GM04504 (cell line): ENCODE results near the gene EFNB1.

Experiments used
- DNase-seq: peaks from one replicate; pipeline ENCODE4 v3.0.0-alpha.2; 2012; ENCODE audit warnings: low read depth

The EFNB1 gene

DNA sequence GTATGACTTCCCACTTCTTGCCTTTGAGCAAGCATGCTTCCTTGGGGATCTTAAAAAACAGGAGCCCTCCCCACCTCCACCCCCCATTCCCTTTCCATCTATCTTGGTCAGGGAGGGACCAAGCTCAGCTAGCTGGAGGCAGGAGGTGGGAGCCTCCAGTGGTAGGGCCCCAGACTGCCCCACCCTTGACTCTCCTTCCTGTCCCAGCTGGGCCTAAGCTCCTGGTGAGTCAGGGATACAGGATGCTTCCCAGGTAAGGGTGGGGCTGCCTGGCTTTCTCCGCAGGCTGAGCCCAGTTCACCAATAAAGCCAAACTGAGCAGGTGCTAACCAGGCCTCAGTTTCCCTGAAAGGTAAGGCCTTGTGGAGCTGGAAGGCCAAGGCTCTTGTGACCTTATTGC lies 15.2 kb downstream of the EFNB1 start:
- no peak for DNase-seq

DNA sequence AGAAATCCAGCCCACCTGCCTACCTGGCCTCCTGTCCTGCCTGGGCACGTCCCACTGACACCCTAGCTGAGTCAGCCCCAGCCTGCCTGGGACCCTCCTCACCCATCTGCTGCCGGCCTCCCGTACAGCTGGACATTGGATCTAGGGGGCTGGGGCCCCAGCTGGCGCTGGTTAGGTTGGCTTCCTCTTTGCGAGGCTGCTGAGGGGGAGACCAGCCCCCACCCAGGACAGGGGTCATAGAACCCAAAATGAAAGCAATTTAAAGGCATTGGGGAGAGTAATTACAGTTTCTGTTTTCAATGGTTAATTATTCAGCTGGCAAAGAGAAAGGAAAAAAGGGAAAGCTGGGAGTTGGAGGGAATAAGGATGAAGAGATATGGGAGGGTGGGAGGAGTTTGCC lies 15.8 kb downstream of the EFNB1 start:
- DNase-seq: no peak

DNA sequence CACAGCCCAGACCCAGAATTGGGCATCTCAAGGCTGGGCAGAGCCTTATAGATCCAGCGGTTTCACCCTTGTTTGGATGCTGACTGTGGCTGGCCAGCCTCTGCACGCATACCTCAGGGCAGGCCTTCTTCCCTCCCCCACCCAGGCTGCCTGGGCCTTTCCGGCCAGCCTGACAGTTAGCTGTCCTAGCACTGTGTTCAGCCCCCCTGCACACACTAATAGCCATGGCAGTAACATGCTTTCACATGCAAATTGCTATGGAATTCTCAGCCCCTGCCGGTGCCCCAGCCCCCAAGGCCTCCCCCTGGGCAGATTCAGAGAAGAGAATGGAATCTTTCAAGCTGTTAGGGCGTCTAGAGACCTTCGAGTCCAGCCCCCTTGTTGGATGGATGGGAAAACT lies 17.7 kb downstream of the EFNB1 start:
- no peak for DNase-seq

DNA sequence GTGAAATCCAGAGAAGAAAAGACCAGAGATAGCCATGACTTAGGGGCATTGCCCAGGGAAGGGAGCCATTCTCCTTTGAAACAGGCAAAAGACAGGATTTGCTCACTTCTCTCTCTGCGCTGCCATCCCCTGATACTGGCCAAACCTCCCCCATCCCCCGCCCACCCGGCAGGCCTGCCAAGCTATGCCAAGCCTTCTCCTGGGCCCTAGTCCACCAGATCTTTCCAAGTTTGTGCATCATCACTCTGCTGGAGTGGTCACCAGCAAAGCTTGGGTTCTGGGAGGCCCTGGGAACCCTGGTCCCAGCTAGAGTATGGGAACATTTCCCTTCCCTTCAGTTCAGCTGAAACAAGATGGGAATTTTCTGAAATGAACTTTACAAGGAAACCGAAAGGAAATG lies 18.4 kb downstream of the EFNB1 start:
- no peak for DNase-seq

DNA sequence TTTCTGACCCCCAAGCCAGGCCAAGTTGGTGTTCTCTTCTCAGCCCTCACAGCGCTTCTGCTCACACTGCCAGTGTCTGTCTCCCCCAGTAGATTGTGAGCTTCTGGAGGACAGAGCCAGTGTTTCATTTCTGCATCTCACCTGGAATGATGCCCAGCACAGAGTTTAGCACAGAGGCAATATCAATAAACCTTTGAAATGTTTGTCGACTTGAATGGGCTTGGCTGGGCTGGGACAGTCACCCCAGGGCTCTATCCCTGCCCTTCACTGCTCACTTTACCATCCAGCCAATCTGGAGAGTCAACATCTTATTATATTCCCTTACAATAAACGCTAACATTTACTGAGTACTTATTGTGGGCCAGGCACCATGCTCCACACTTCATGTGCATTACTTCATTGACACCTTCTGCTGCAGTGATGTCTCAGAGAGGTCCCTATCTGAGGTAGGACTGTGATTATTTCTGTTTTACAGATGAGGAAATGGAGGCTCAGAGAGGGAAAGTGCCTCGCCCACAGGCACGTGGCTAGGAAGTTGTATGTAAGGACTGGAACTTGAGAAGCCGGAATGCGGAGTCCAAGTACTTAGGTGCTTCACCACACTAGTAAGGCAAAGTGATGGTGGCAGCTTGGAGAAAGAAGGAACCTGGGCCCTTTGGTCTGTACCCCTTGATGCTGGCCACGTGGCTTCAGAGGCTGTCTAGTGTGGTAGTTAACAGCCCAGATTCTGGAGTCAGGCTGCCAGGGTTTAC lies 19.5 kb downstream of the EFNB1 start:
- DNase-seq: no peak

DNA sequence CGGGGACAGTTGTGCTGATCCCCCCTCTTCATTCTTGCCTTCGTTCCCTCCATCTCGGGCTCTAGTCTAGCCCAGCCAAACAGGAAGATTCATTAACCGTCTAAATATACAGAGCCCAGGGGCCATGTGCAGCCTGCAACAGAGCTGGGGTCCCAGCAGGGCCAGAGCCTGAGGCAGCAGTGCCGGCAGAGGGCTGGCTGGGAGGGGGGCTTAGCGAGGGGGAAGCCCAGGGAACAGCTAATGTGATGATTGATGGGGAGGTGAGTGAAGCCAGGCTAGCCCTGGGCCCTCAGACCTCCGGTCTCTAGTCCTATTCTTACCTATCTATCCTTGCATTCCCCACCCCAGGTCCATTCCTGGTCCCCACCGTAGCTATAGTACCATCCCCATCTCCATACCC lies 22.3 kb downstream of the EFNB1 start:
- no peak for DNase-seq

DNA sequence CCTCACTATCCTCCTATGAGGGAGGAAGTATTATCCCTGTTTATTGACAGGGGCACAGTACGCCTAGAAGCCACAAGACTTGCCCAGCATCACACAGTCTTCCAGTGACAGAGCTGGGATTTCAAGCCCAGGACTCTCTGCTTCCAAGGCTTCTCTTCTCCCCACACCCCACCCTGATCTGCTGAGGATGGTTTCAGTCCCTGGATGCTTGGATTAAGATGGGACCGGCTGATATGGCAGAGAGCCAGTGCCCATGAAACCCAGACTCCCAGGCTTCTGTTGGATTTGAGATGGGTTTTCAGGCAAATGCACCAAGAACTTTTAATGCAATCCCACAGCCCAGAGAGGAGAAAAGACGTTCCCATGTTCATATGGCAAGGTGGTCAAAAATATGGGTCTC lies 23.2 kb downstream of the EFNB1 start:
- no peak for DNase-seq

DNA sequence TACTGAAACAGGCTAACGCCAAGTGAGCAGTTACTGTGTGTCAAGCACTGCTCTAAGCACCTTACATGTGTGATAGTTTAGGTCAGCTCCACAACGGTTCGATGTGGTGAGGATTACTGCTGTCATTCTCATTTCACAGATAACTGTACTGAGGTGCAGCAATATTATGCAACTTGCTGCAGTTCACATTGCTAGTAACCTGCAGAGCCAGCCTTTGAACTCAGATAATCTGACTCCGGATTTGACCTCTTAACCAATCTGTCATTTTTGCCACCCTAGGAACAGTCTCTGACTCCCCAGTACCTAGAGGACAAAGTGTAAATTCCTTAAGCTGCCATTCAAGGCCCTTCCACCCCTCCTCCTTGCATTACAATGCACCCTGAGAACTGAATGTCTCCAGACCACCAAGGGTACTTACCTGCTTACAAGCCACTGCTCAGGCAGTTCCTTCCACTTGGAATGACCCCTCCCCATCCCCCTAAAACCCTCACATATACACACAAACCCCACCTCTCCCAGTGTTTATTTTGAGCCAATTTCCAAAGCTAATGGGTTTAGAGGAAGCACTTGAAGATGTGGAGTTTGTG lies 24.9 kb downstream of the EFNB1 start:
- no peak for DNase-seq

DNA sequence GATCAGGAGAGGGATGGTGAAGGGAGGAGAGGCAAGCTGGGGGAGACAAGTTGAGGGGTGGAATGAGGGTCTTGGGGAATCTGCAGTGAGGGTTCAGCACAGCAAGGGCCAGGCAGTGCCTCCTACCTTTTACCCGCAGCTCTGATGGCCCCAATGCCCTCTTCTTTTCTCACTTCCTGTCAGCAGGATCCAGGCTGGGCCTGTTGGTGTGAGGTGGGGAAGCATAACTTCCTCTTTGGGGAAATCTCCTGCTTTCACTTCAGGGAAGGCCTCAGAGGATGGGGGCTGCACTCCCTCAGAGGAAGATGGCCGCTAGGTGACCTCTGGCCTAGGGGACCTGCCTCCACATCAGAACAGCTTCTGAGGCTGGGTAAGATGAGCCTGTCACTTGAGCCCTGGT lies 36.5 kb downstream of the EFNB1 start:
- no peak for DNase-seq

DNA sequence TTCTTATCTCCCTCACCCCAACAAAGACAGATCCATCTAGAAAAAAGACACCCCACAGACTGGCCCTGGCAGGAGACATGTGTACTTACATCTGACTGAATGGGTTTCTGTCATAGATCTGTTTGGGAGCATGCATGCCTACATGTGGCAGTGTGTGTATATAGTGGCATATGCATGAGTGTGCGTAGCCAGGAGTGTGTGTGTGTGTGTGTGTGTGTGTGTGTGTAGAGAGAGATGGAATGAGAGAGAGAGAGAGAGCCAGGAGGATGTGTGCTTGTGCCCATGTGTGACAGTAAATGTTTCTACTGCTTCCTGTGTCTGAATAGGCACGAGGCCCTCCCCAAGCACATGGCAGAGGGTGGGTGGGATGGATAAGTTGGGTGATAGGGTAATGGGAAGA lies 37.1 kb downstream of the EFNB1 start:
- no peak for DNase-seq

DNA sequence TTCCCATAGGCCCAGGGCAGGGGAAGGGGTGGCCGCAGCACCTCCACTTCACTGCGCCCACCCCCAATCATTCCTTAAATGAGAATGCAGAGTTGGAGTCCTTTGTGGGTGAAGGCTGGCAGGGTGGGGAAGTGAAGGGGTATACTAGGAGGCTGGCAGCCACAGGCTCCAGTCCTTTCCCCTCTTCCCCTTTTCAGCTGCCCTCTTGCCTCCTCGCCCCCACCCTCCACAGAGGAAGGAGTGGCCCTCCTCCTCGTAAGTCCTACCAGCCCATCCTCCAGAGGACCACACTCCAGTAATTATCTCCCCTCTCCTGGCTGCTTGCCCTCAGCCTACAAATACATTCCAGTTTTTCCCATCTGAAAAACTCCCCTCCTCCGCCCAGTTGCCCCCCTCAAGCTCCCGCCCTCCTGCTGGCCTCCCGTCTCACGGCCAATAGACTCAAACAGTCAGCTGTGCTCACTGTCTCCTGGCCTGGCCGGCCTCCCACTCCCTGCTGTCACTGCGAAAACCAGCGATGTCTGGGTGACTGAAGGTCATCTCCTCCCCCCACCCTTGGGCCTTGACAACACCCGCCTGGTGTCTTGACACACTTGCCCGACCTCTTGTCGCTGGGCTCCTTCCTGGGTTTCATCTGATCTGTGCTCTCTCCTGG lies 38.8 kb downstream of the EFNB1 start:
- no peak for DNase-seq

DNA sequence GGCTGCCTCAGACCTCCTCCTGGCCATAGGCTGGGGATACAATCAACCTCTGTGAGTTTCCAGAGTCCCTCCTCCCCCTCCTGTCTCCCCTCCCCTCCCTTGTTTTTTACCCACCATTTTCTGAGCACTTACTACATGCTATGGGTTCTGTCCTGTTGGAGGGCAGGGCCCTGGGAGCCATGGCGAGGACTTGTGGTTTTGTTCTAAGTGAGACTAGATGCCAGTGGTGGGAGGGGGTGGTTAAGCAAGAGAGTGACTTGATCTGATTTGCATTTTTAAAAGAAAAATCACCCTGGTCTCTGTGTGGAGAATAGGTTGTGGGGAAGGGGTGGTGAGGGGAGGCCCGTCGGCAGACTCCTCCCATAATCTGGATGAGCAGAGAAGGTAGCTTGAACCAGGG lies 39.5 kb downstream of the EFNB1 start:
- no peak for DNase-seq

DNA sequence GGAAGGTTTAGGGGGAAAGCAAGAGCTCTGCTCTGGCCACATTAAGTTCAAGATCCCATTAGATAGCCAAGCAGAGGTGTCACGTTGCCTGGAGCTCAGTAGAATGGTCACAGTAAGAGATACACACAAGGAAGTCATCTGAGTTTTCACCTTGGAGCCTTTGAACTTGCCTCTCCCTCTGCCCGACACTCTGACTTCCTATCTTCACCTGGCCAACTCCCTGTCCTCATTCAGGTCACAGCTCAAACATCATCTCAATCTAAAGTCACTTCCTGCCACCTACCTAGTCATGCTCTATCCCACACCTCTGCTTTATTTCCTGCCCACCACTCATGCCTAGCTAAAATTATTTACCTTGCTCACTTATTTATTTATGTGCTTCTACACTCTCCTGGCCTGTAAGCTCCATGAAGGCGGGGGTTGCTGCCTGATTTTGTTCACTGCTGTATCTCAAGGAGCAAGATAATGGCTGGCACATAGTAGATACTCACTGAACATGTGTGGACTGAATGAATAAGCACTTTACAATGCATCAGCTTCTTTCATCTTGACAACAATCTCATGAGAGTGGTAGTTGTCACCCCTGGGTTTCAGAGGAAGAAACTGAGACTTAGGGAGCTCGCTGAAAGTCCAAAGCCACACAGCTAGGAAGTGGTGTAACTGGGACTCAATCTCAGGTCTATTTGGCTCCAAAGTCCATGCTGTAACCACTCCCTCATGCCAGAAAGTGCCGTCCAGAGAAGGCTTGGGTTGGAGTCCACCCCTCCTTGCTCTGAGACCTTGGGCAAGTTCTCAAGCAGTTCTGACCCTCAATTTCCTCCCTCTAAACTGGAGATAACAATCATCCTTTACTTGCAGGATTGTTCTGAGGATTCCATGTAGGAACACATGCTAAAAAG lies 40.3 kb downstream of the EFNB1 start:
- DNase-seq: no peak

DNA sequence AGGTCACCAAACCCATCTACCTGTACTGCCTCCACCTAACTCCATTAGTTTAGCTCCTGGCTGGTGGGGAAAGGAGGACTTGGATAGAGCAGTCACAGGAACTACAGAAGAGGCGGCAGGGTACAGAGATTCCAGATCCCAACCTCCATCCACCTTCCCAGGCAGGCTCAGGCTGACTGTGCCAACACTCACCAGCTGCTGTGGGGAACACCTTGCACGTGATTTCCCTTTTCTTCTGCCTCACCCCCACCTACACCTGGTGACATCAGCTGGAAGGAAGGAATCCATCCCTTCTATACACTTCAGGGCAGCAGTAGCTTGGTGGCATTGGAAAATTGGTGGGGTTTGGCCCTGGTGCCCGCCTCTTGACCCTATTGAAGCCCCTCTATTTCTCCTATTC lies 41.5 kb downstream of the EFNB1 start:
- DNase-seq: no peak

DNA sequence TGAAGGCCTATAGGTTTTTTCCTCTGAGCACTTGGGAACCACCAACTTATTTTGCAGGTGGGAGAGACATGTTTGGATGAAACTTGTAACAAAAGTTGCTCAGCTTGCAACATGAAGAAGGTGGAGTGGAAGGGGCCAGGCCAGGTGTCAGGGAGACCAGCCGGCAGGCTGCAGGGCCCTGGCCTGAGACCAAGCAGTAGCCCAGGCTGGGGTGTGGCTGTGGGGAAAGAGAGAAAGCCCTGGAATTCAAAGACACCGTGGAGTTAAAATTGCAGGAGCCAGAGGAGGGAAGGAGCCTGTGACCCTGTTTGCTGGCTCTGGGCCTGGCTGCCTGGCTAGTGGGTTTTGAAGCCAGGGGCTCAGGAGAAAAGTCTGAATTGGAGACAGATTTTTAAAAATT lies 43.4 kb downstream of the EFNB1 start:
- DNase-seq: no peak

DNA sequence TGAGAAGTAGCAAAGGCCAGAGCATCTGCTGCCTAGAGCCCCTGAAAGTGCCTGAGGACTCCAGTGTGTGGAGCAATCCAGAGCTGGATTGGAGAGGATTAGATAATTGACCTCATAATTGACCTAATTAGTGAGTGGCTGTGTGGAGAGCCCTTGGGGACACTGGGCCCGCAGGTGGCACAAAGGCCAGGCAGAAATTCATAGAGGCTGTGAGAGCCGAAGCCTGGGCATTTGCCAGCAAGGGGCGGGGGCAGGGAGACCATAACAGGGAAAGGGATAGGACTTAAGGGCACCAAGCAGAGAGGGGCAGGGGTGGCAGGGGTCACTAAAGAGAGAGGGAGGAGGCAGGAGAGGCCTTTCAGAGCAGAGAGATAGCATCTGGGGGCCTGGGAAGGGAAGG lies 45.3 kb downstream of the EFNB1 start:
- DNase-seq: no peak

DNA sequence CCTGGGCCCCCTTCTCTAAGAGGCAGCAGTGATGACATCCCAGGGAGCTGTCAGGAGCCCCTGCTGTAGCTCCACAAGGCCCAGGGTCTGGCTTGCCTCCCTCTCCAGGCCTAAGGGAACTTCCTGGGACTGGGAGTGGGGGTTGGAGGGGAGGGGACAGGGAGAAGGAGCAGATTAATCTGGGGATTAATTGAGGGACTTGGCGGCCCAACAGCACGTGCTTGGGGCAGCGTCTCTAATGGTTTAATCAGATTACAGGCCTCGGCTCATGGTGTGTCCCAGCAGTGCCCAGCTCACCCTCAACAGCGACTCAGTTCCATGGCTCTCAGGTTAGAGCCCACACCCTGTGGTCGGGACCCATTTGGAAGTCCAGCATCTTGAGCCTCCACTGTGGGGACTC lies 47.9 kb downstream of the EFNB1 start:
- no peak for DNase-seq

DNA sequence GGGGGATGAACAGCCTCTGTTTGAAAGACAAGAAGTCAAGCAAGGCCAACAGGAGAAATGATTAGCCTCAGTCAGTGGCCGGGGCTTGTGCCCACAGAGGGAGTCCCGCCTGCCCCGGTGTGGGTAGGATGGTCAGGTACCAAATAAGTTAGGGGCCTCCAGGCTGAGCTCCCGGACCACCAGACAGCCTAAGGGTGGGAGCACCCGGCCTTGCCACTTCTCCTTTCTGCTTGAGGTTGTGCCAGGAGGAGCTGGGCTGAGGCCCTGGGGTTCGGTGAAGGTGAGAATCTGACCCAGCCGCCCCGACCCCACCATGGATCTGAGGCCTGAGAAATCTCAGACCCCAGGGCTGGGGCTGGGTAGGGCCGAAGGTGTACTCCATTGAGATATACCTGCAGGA lies 48.8 kb downstream of the EFNB1 start:
- no peak for DNase-seq

DNA sequence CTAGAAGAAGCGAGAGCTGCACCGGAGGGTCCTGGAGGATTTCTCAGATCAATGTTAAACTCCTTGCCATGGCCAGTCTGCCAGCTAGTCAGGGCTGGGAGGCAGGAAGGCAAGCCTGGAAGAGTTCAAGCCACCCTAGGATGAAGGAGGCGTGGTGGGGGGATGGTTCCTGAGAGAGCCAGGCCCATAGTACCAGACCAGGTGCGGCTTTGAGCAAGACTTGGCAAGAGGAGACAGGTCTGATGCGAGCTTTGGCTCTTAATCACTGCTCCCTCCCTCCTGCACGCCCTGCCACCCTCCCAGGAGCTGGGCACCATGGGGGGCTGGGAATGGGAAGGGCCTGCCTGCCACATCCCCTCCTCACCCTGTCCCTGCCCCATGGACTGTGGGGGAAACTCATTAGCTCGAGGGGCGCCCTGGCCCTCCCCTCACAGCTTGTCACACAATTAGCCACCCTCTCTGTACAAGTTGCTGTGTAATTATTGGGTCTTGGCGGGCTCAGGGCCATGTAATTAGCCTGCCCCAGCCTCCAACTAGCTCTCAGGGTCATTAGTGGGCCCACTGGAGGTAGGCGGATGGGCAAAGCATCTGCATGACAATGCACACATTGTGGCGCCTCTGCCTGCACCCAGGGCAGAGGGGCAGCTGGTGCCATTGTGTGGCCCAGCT lies 50.3 kb downstream of the EFNB1 start:
- DNase-seq: no peak

DNA sequence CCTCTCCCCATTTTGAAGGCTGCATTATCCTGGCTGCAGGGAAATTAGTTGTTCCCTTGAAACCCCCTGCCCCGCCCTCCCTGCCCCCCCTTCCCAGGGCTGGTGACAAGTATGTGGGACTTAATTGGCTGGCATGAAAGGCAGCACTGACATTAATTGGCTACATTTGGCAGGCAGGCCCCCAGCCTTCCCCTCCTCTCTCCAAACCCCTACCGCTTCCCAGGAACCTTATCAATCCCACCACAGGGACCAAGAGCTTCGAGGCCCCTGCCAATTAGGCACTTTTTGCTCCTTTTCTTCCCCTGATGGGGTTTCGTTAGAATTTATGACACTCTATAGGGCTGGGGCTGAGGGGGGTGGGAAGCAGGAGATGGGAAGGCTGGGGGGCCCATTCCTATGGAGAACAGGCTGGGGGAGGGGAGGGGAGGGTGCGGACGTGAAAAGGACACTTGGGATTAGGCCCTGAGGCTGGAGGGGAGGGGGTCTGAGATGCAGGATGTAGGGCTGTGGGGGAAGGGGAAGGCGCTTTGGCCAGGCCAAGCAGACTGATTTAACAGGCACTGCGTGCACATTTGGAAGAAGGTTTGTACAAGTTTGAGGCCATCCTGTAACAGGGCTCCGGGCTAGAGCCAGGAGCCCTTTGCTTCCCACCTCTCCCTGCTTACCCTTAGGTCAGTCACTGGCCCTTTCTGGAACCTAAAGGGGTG lies 52.2 kb downstream of the EFNB1 start:
- DNase-seq: no peak

DNA sequence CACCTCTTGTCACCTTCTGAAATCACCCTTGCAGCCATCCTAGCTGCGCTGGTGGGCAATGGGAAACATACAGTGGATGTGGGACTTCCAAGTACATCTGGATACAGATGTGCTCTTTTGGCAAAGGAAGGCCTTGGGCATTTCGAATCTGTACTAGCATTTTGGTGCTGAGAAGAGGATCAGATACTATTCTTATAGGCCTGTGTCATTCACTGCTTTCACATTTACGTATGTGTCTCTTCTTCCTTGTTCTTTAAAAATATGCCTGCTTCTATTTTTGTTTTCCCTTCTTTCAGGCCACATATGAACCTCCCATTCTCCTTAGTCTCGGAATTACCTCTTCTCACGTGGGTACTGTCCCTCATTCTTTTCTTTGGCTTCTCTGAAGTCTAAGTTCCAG lies 53.1 kb downstream of the EFNB1 start:
- DNase-seq: no peak

DNA sequence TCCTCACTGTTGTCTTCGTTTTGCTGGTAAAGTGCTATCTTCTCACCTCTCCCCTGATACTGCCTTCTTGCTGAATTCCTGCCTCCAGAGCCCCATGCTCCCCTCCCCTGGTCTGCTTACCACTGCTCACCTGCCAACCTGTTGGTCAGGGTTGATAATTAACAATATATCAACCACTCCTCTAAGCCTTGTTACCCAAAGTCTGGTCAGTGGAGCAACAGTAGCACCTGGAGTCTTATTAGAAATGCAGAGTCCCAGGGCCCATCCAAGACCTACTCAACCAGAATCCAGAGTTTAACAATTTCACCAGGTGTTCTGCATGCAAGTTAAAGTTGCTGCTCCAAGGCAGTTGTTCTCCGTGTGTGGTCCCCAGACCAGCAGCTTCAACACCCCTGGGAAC lies 55.0 kb downstream of the EFNB1 start:
- no peak for DNase-seq
